Ishikawa (cell line): ENCODE data around the gene WDR82.

Source experiments
- CEBPB ChIP-seq: IDR thresholded peaks from 2 replicates; pipeline ENCODE4 v1.6.1; 2012
- CREB1 ChIP-seq: IDR thresholded peaks from 2 replicates; pipeline ENCODE4 v1.6.1; 2012; ENCODE audit warnings: low read depth
- EGR1 ChIP-seq: IDR thresholded peaks from 2 replicates; pipeline ENCODE4 v1.6.1; 2012
- EP300 ChIP-seq: IDR thresholded peaks from 2 replicates; pipeline ENCODE4 v1.6.1; 2012; ENCODE audit warnings: borderline replicate concordance
- FOXM1 ChIP-seq: IDR thresholded peaks from 2 replicates; pipeline ENCODE4 v1.6.1; 2012; ENCODE audit warnings: low read depth, borderline replicate concordance
- RAD21 ChIP-seq: IDR thresholded peaks from 2 replicates; pipeline ENCODE4 v1.6.1; 2012; ENCODE audit warnings: low read depth
- TAF1 ChIP-seq: IDR thresholded peaks from 2 replicates; pipeline ENCODE4 v1.6.1; 2012; ENCODE audit warnings: low read depth, mild to moderate bottlenecking
- TCF12 ChIP-seq: IDR thresholded peaks from 2 replicates; pipeline ENCODE4 v1.6.1; 2012; ENCODE audit warnings: low read depth
- YY1 ChIP-seq: IDR thresholded peaks from 2 replicates; pipeline ENCODE4 v1.6.1; 2012; ENCODE audit warnings: low read depth
- ZBTB7A ChIP-seq: IDR thresholded peaks from 2 replicates; pipeline ENCODE4 v1.6.1; 2012; ENCODE audit warnings: low read depth
- TF ChIP-seq, protein P1 (sequence below): IDR thresholded peaks from 2 replicates; pipeline ENCODE4 v1.6.1; 2012
- TF ChIP-seq, protein P2 (sequence below): IDR thresholded peaks from 2 replicates; pipeline ENCODE4 v1.6.1; 2012
- TF ChIP-seq, protein P3 (sequence below): IDR thresholded peaks from 2 replicates; pipeline ENCODE4 v1.6.1; 2012; ENCODE audit warnings: low read depth, mild to moderate bottlenecking

DNA sequence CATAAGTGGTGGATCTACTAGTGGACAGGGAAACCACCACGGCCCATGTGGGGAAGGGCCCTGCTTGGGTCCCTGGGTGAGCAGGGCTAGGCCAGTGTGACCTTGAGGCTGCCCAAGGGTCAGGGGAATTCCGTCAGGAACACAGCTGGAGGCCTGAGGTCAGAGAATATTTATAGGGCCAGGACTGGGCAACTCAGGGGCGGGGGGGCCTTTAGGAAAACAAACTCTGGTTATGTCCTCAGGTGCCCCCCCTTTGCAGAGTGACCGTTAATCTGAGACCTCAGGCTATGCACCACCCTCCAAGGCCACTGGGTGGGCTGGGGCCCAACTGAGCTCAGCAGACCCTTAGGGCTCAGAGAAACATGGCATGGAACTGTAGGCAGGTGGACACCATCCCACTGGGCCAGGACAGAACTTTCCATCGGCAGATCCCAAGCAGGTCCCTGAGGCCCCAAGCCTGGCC, 42.0 kb downstream of the WDR82 start:
- TF ChIP-seq RAD21 (no peak), EP300 (no peak), FOXM1 (no peak), EGR1 (no peak), ZBTB7A (no peak), YY1 (no peak), CREB1 (no peak), CEBPB (no peak), TAF1 (no peak), TCF12 (no peak)
- TF ChIP-seq, protein P1, sequence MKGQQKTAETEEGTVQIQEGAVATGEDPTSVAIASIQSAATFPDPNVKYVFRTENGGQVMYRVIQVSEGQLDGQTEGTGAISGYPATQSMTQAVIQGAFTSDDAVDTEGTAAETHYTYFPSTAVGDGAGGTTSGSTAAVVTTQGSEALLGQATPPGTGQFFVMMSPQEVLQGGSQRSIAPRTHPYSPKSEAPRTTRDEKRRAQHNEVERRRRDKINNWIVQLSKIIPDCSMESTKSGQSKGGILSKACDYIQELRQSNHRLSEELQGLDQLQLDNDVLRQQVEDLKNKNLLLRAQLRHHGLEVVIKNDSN: no peak
- TF ChIP-seq, protein P2, sequence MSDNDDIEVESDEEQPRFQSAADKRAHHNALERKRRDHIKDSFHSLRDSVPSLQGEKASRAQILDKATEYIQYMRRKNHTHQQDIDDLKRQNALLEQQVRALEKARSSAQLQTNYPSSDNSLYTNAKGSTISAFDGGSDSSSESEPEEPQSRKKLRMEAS: no peak
- TF ChIP-seq, protein P3, sequence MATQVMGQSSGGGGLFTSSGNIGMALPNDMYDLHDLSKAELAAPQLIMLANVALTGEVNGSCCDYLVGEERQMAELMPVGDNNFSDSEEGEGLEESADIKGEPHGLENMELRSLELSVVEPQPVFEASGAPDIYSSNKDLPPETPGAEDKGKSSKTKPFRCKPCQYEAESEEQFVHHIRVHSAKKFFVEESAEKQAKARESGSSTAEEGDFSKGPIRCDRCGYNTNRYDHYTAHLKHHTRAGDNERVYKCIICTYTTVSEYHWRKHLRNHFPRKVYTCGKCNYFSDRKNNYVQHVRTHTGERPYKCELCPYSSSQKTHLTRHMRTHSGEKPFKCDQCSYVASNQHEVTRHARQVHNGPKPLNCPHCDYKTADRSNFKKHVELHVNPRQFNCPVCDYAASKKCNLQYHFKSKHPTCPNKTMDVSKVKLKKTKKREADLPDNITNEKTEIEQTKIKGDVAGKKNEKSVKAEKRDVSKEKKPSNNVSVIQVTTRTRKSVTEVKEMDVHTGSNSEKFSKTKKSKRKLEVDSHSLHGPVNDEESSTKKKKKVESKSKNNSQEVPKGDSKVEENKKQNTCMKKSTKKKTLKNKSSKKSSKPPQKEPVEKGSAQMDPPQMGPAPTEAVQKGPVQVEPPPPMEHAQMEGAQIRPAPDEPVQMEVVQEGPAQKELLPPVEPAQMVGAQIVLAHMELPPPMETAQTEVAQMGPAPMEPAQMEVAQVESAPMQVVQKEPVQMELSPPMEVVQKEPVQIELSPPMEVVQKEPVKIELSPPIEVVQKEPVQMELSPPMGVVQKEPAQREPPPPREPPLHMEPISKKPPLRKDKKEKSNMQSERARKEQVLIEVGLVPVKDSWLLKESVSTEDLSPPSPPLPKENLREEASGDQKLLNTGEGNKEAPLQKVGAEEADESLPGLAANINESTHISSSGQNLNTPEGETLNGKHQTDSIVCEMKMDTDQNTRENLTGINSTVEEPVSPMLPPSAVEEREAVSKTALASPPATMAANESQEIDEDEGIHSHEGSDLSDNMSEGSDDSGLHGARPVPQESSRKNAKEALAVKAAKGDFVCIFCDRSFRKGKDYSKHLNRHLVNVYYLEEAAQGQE: no peak
